GM18867 (cell line): Measurements from ENCODE around the gene DDI1.
A peak's percentile ranks its signal among the peaks of the same experiment; 100 is the strongest.
"Not testable (repeated sequence)": the region's sequence is repeated elsewhere in the genome, so short reads cannot be mapped to it uniquely, and the experiment has no call there.

Experiments
- ATAC-seq: cut with Tn5 transposase; IDR thresholded peaks from one replicate; pipeline ENCODE4 v1.9.1; 2021; ENCODE audit warnings: mild to moderate bottlenecking, moderate library complexity; ENCODE audit not compliant: unreplicated experiment

DDI1 gene

GRCh38 chr11:104036995-104037394 lies 555 bp downstream of the DDI1 start:
- ATAC-seq: no peak

GRCh38 chr11:104041792-104042191 lies 5.4 kb downstream of the DDI1 start:
- ATAC-seq: no peak

- no peak for ATAC-seq
Measured at GRCh38 chr11:104043142-104043541, 6.7 kb downstream of the DDI1 start.

DNA sequence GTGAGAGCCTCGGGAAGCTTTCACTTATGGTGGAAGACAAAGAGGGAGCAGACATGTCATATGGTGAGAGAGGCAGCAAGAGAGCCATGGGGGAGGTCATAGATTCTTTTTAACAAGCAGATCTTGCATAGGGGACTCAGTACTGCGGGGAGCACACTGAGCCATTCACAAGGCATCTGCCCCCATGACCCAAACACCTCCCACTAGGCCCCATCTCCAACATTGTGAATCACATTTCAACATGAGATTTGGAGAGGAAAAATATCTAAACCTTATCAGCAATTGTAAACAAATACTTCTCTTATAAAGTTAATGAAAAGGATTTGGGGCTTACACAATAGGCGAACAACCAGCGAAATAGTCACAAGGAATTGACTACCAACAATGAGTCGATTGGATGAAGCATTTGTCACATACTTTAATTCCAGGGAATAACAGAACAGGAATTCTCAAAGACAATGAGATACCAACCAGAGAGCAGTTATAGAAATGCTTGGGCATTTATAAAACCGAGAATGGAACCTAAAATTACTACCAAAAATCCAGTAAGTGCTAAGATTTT lies 7.3 kb downstream of the DDI1 start:
- no peak for ATAC-seq

- ATAC-seq: no peak
Measured at GRCh38 chr11:104046331-104046730, 9.9 kb downstream of the DDI1 start.

DNA sequence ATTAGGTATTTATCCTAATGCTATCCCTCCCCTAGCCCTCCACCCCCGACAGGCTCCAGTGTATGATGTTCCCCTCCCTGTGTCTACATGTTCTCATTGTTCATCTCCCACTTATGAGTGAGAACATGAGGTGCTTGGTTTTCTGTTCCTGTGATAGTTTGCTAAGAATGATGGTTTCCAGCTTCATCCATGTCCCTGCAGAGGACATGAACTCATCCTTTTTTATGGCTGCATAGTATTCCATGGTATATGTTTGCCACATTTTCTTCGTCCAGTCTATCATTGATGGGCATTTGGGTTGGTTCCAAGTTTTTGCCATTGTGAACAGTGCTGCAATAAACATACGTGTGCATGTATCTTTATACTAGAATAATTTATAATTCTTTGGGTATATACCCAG lies 10.4 kb downstream of the DDI1 start:
- ATAC-seq: not testable (repeated sequence)

DNA sequence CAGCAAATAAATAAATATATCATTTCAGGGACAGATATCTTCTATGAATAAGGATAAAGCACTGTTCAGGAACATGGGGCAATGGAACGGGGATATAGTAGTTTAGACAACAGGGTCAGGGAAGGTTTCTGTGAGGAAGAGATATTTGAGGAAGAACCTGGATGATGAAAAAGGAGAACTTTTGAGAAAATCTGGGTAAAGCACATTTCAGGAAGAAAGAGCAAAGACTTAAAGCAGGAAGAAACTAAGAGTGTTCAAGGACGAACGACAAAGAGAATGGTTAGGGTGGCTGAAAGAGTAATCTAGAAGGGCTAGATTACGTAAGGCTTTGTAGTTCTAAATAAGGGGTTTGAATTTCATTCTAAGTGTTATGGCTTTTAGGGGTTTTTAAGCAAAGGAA lies 12.7 kb downstream of the DDI1 start:
- ATAC-seq: no peak

DNA sequence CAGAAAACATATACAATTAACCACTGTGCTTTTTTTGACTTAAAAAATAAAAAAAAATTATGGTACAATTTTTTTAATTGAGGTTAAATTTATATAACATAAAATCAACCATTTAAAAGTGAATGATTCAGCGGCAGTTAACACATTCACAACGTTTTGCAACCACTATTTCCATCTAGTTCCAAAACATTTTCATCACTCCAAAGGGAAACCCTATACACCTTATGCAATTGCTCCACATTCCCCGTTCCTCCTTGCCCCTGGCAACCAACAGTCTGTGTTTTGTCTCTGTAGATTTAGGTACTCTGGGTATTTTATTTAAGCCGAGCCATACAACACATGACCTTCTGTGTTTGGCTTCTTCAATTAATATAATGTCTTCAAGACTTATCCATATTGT lies 15.3 kb downstream of the DDI1 start:
- no peak for ATAC-seq

DNA sequence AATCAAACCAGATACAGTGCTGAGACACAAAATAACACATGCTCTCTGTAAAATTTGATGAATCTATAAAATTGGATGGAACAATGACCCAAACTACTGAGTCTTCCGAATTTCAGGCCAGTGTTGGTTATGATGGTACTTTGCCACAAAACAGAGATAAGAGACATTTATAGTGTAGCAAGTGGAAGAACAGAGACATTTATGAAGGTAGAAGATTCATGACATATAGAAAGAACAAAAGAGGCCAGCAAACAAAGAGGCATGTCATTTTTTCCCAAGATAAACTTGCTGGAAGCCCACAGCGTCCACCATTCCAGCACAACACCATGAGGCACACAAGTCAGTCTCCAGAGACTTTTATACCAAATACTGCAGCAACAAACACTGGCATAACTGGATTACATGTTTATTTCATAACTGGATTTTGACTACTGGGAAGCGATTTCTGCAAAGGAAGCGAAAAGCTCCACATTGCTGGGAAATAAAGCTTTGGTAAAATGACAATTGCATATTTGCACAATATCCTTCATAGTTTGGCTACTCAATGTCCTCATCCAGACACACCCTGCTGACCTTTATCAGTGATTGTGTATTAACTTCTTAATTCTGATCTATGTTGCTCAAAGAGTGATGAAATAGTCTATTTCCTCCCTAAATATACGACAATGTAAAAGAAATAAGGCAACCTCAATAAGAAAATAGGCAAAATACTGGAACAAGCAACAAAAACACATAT lies 17.5 kb downstream of the DDI1 start:
- no peak for ATAC-seq

- no peak for ATAC-seq
Measured at GRCh38 chr11:104054911-104055529, 18.6 kb downstream of the DDI1 start.

GRCh38 chr11:104055596-104055995 lies 19.2 kb downstream of the DDI1 start:
- no peak for ATAC-seq

DNA sequence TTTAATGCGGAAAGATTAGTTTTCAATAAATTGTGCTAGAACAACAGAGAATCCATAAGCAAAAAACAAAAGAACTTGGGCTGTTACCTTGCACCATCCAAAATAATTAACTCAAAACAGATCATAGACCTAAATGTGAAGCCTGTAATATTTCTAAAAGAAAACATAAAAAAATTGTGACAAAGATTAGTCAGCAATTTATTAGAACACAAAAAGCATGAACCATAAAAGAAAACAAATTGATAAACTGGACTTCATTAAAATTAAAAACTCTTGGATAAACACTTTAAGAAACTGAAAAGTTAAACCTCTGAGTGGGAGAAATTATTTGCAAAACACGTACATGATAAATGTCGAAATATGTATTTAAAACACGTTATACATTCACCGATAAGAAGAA lies 21.5 kb downstream of the DDI1 start:
- ATAC-seq: no peak

- ATAC-seq: no peak
Measured at GRCh38 chr11:104058680-104059079, 22.2 kb downstream of the DDI1 start.

DNA sequence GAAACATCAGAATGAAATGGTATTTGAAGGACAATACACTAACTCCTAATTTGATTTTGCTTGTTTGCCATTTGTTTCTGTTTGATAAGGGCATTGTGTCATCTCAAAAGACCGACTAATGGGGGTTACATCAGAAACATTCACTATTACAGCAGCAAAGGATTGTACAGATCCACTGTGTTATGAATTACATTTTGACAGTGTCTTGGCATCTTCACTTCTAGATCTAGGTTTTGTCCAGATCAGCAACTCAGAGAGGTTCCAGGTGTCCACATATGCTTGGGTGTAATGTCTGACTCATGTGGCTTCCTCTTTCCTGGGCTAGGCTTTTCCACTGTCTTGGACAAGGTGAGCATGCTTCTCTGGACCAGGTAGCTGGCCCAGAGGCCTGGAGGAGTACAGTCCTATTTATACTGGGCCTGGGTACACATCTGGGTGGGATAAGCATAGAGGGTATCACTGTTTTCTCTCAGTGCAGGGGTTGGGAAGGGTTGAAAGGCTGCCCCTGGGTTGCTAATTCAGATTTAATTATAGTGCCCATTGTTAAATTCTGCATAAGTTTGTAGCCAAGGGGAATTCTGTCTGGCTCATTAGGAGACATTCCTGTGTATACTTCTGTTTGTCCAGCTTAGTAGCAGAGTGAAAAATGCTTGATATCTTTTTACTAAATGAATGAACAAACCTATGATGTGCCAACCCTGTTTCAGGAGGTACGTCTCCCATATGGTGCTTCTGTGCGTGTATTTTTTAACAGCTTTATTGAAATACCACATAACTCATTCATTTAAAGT lies 23.8 kb downstream of the DDI1 start:
- no peak for ATAC-seq

DNA sequence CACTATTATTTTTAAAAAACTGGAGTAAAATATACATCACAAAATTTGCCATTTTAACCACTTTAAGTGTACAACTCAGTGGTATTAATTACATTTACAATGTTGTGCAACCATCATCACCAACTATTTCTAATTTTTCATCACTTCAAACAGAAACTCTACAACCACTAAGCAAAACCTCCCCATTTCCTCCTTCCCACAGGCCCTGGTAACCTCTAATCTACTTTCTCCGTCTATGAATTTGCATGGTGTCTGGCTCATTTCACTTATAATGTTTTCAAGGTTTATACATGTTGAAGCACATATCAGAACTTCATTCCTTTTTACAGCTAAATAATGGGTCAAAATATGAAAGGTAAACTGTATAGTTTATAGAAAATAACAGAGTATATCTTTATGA lies 24.4 kb downstream of the DDI1 start:
- ATAC-seq: peak; percentile 79

GRCh38 chr11:104061853-104062521 lies 25.5 kb downstream of the DDI1 start:
- no peak for ATAC-seq

DNA sequence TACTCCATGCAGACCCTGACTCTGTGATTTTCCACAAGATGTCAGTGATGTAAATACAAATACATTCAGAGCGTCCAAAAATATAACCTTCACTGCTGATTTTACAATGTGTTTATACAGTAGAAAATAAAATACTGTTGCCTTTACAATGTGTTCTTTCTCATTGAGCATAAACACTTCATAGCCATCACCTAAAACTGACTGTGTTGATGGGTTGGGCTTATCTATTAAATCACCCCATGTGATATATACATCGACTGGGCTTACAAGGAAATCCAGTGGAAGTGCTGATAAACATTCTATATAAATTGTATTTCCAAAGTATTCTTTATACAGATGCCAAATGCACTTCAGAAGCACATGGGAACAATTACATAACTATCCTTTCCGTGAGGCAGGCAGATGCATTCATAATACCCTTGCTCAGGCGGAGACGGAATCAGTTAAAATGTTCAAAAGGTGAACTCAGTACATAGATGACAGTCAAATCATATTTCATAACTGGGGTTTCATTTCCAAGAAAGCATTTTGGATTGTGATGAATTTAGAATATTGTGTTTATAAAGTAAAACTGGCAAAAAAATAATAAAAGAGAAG lies 27.7 kb downstream of the DDI1 start:
- ATAC-seq: no peak

DNA sequence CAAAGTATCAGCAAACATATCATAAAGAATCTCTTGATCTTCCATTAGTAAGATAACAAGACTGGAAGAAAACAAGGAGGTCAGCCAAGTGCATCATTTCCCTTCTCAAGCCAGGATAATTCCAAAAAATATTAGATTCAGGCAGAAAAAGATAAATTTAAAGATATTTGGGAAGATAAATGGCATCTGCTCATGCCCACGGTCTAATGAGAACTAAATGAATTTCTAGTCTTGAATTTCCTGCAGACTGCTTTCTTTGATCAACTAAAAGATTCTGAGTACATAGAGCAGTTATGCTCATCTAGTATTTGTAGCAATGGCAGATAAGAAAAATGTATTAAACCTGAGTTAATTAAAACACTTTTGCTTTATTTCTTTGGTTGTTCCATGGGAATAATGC lies 31.1 kb downstream of the DDI1 start:
- ATAC-seq: no peak

GRCh38 chr11:104073950-104074705 lies 37.7 kb downstream of the DDI1 start:
- peak; percentile 92 for ATAC-seq

DNA sequence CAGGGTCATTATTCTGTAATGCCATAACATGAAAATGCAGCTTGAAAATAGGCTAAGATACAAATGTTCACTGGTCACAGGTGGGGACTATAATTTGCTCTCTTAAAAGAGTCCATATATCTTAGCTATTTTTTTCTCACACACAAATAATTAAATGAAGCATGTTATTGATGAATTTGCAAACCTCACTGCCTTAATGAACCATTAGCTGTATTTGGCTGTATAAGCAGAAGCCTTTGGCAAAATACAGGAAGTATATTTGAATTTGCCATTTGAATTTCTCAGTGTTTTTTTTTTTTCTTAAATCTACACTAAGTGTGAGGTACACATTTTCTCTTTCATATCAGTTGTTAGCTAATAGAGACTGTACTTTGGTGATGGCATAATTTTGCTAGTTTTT lies 38.7 kb downstream of the DDI1 start:
- no peak for ATAC-seq
